ENCODE measurements around the gene VWA3A.

- no peak for TF ChIP-seq CTCF (IDR thresholded peaks at IDR 0.05; ENCODE audit: low read length)
- no peak for TF ChIP-seq EZH2 (optimal IDR thresholded peaks at IDR 0.05; ENCODE audit: low read depth, low read length)
Observed at GRCh38 chr16:22190081-22190775, 97.9 kb downstream of the VWA3A start.

Measured in MM.1S (cell line).